Erythroblast (primary cell): ENCODE results near the gene STRBP.
"Not testable (repeated sequence)": the region's sequence is repeated elsewhere in the genome, so short reads cannot be mapped to it uniquely, and the experiment has no call there.

Experiments used
- GATA1 ChIP-seq: IDR thresholded peaks from 2 replicates; pipeline ENCODE4 v1.6.1; 2011; ENCODE audit warnings: low read depth, mild to moderate bottlenecking, control low read depth, low read length, moderate library complexity
- POLR2A ChIP-seq: IDR thresholded peaks from 2 replicates; pipeline ENCODE4 v1.6.1; 2011; ENCODE audit warnings: mild to moderate bottlenecking, low read length

DNA sequence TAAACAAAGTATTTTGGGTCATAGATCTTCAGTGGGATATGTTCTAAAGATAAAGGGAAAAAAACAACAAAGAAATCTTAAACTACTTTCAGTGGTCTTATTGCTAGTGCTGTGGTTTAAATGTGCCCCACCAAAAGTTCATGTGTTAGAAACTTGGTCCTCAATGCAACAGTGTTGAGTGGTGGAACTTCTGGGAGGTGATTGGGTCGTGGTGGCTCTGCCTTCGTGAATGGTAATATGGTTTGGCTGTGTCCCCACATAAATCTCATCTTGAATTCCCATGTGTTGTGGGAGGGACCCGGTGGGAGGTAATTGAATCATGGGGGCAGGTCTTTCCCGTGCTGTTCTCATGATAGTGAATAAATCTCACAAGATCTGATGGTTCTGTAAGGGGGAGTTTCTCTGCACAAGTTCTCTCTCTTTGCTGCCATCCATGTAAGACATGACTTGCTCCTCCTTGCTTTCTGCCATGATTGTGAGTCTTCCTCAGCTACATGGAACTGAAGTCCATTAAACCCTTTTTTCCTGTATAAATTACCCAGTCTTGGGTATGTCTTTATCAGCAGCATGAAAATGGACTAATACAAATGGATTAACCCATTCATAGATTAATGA, 10.6 kb upstream of the STRBP start:
- not testable (repeated sequence) for TF ChIP-seq POLR2A, GATA1
